ENCODE results near the gene RBM44.

DNA sequence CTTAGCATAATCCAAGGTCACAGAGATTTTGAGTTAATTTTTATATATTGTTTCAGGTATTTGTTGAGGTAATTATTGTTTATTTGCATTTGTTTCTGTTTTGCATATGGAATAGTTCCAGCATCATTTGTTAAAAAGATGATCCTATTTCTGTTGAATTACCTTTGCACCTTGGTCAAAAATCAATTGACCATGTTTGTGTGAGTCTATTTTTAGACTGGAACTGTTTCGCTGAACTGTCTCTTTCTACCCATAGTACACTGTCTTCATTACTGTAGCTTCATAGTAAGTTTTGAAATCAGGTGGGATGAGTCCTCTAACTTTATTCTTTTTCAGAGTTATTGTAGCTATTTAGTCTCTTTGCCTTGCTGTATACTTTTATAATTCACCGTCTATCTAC, 31.9 kb downstream of the RBM44 start:
- TF ChIP-seq EZH2 (IDR thresholded peaks at IDR 0.05; ENCODE audit: insufficient read depth, poor library complexity, severe bottlenecking) (no peak), EZH2phosphoT487 (IDR thresholded peaks at IDR 0.05; ENCODE audit: insufficient read depth, low read depth) (no peak)
